NCI-H2196 treated with DMSO at 0.1 percent for 48 hours (cell line): ENCODE data around the gene COL13A1.

Source experiments
- DNase-seq: peaks from one replicate; lab custom pipeline; 2025; ENCODE audit not compliant: unreplicated experiment; lab: John Stamatoyannopoulos, UW

The COL13A1 gene

DNA sequence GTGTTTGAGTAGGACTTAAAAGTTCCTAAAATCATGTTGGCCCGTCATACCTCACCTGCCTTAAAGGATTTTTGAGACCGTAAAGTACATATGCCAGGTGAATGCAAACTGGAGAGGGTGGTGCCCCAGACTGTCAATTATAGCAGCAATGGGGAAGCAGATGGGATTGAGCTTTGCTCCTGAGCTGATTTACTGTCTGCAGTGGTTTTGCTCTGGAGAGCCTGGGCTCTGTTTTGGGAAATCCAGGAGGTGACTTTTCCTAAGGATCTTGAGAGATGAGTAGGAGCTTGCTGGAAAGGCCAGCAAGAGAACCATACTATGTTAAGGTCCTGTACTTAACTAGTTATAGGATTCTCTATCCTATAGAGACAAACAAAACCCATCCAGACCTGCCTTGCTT is 43.0 kb downstream of the COL13A1 start:
- DNase-seq: no peak

- DNase-seq: no peak
Measured at GRCh38 chr10:69845574-69846292, 44.0 kb downstream of the COL13A1 start.

GRCh38 chr10:69846293-69846921 is 44.7 kb downstream of the COL13A1 start:
- no peak for DNase-seq

DNA sequence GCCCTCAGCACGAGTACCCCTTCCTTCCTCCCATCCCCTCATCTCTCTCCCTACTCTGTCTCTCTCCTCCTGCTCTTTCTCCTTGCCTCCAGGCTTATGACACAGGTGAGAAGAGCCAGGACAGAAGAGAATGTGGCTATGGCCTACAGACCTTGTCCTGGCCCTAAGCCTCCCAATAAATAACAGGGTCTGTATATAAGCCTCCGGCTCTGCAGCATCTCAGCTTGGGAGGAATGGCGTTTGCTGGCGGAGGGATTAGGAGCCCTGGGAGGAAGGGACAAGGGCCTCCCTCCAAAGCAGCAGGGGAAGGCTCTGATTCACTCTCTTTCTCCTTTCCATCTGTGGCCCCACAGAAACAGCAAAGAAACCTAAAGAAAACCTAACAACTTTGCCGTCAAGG is 45.8 kb downstream of the COL13A1 start:
- DNase-seq: no peak

DNA sequence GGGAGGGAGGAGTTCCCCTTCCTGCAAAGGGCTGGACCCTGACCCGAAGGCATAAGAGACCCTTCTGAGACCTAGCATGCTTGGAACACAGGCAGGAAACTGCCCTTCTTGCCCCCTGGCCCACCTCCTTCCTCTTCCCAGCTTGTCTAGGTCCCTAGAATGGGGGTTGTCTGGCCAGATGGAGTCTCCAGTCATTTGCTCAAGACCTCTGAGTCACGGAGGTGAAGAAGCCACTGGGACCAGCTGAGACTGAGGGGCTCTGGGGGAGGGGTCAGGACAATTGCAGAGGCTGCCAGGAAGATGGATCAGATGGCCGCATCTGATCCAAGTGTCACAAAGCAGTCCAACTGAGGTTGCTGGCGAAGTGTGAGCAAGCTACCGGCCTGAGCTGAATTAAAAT is 46.2 kb downstream of the COL13A1 start:
- DNase-seq: no peak

DNA sequence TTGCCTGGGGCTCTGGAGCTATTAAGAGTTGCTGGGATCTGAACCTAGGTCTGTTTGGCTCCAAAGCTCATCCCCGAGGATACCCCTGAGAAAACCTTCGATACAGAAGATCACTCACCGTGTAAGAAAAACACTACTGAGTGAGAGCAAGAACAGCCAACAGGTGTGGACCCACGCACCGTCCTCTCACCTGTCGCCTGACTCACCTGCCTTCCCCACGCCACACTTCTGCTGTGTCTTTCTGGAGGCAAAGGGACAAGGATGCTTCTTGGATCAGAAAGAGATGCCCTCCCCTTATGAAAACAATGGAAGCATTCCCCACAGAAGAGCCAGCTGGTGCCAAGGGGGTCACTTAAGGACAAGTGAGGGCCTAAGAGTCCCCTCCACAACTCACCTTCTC is 46.7 kb downstream of the COL13A1 start:
- DNase-seq: no peak

GRCh38 chr10:69849825-69850224 is 48.1 kb downstream of the COL13A1 start:
- DNase-seq: no peak

DNA sequence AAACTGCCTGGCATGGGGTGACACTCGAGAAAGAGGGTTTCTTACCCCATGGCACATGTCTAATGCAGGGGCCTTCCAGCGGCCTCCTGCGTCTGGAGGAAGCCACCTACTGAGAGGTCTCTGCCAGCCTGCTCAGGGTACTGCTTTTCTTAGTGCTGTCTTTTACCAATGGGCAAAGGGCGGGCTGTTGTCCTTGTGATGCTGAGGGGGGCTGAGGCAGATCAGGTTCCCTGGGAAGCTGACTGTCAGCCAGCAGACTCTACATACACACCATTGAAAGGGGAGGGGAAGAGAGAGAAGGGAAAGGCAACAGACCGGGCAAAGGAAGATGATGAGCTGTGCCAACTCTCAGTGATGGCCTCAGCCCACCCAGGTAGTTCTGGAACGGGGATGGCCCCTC is 48.7 kb downstream of the COL13A1 start:
- no peak for DNase-seq

DNA sequence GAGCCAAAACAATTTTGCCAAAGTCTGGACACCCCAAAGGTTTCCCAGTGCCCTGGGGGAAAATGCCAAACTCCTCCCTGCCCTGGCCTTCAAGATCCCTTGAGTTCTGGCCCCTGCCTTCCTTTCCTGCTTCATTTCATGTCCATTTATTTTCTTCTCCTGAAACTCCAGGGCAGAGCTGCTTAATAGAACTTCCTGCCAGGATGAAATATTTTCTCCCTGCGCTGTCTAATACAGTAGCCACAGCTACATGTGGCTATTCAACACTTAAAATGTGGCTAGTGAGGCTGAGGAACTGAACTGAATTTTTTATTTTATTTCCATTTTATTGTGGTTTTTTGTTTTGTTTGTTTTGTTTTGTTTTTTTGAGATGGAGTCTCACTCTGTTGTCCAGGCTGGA is 49.6 kb downstream of the COL13A1 start:
- no peak for DNase-seq

DNA sequence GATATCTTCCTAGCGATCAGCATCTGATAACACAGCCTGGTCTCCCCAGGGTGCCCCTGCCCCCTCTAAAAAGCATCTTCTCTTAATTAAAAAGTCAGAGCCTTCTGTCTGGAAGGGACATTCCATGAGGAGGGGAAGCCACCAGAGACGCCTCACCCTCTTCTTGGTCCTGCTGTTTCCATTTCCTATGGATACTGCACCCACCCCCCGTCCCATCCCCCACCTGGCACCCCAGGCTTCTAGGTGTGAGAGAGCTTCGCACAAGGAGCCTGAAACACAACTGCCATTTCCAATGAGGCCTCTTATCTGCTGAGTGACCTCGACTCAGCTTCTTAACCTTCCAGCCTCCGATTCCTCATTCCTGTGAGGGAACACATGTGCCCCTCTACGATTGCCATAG is 51.4 kb downstream of the COL13A1 start:
- DNase-seq: no peak

DNA sequence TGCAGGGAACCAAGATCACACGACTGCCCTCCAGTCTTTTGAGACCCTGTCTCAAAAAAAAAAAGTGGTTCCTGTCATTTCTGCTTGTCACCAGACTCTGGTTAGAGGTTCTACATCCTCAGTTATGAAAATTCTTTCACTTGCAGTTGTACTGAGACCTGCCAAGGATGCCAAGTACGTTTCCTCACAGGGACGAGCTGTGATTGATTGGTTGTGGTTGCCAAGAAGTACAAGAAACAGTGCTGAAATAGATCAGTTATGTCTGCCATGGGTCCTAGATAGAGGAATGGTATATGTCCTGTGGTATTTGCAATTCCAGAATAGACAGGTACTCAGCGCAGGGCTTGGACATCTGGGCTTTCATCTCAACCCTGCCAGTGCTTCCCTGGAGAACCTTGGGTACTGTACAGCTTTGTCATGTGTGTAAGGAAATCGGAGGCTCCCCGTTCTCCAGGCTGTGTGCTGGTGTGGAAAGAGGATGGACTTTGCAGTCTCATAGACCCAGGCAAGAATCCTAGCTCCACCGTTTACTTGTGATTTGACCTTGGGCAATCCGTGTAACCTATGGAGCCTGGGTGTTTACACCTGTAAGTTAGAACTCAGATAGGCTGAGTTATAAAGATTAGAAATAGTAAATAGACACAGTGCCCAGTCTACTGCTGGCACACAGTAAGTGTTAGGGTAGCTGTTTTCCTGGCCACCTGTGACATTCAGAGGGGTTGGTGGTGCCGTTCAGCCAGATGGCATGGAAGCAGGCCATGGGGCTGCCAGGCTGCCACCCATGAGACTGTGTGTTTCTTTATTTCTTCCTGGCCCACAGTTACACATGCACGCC is 53.0 kb downstream of the COL13A1 start:
- DNase-seq: no peak

DNA sequence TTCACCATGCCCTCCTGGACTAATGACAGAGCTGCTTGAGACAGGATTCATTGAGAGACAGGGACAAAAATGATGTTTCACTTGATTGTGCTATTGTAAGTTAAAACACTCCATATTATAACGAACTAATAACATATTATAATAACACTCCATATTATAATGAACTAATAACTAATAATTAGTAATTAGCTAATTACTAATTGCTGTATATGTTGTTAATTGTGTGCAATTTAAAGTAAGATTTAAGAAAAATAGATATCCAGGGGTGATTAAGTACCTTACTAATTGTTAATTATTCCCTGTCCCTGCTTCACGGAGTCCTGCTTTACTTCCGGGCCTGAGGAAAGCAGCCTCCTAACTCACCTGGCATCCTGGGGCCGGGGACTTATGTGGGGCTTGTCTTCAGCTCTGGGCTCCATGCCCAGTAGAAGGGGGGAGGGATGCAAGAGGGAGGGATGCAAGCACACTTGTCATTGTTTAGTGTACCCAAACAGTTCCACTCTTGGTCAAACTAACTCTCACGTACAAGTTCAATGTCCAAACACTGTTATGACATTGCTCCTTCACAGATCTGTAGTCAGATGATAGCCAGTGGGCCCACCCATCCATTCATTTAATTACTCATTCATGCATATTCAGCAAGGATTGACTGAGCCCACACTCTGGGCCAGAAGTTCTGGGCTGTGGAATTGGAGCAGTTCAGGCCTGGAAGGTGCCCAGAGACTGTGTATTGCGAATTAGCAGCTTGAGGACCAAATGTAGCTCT is 53.8 kb downstream of the COL13A1 start:
- no peak for DNase-seq

DNA sequence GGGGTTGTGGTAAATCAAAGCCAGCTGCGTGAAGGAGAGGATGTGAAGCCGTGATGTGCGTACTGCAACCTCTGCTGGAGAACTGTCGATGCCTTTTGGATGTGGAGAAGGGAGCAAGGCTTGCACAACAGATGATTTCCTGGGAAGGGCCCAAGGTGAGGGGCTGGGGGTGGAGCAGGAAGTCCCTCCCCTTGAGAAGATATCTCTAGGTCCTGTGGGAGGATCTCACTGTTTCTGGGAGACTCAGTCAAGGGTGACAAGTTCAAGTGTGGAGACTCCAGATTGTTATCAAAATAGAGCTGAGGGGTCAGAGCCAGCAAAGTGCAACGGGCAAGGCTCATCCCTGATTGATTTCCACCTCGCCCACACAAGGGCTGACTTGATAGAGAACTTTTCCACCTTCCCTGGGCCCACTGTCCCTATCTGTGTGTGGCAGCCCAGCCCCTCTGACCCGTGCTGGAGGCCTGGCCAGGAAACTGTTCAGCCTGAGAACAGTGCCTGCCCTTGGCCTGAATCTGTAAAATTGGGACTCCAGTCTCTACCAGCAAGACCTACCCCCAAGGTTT is 55.0 kb downstream of the COL13A1 start:
- DNase-seq: no peak

DNA sequence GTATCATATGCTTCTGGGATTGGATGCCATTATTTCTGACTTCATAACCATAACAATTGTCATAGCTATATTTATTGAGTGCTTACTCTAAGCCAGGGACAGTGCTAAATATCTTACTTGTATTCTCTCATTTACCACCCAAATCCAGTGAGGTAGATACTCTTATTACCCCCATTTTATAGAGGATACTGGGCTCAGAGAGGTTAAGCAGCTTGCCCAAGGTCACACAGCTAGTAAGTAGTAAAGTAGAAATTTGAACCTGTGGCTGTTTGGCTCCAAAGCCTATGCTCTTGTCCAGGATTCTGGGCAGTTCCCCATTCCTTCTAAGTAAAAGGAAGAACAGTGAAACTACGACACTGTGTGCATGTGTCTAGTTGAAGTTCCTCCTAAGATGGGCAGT is 56.5 kb downstream of the COL13A1 start:
- DNase-seq: no peak

- no peak for DNase-seq
Measured at GRCh38 chr10:69860271-69860670, 58.6 kb downstream of the COL13A1 start.

DNA sequence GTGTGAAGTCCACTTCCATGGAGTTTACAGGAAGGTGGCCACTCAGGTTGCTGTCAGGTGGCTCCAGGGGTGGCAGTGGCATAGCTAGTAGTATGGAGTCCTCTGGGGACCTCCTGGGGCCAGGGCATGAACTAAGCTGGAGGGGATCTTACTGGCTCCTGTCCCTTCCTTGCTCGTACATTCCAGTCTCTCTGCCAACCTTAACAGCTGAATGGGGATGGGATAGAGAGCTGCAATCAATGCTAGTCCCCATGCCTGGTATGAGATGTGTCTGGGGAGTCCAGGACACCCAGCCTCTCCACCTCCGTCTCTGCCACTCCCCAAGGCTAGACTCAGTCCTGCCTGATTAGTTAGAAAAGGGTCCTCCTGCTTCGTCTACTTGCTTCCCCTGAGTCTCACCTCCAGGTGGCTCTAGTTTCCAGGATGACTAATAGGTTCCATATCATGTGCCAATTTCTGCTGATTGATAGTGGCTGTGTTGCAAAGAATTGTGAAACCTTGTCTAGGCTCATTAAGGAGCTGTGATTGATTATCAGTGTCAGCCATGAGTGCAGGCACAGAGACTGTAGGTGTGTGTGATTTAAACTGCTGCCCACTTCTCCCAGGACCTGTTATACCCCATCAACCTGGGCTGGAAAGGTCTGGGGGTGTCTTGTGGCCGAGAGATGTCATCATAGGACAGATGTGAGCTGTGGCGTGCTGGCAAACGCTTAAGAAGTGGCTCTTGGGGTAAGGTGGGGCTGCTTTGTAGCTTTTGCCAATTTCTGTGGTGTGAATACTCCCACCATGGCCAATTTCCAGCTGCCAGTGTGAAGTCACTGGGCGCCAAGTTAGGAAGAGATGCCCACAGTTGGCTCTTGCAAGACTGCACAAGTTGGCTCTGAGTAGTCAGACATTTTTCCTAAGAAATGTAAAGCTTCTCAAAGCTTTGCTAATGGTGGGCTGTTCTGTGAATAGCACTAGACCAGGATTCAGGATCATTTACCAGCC is 59.8 kb downstream of the COL13A1 start:
- DNase-seq: no peak

GRCh38 chr10:69862882-69863530 is 61.3 kb downstream of the COL13A1 start:
- DNase-seq: no peak

DNA sequence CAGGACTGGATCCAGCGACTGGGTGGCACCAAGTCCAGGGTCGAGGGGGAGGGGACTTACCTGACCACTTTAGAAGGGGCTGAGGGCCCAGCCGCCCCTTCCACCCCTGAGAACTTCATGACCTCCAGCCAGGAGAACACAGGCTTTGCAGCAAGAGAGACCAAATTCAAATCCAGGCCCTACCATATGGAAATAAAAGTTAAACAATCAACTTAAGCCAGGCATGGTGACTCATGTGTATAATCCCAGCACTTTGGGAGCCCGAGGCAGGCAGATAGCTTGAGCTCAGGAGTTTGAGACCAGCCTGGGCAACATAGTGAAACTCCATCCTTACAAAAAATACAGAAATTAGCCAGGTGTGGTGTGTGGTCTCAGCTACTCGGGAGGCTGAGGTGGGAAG is 61.9 kb downstream of the COL13A1 start:
- DNase-seq: no peak

DNA sequence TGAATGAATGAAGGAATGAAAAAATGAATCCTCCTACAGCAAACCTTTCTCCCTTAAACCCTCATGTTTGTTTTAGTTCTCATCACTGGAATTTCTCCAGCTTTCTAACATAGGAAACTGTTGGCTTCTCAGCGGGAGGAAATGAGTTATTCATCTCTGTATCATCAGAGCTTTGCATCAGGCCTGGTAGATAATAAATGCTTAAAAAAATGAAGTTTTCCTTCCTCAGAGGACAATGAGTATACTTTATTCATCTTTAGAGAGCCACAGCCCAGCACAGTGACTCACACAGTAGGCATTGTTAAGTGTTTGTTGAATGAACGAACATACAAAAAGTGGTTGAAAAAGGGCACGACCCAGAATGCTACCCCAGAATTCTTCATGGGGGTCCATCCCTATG is 62.6 kb downstream of the COL13A1 start:
- DNase-seq: no peak
